ACC112 (cell line): Measurements from ENCODE around the gene ELP1.
"Not testable (repeated sequence)": the region's sequence is repeated elsewhere in the genome, so short reads cannot be mapped to it uniquely, and the experiment has no call there.

ENCODE experiments used
- H2AFZ ChIP-seq: fragments of 200-600 bp; sonication (generic); one replicate; pipeline ENCODE4 v1.6.0; 2017; ENCODE audit warnings: antibody characterized with exemption, low read length; ENCODE audit not compliant: unreplicated experiment
- H3K27ac ChIP-seq: fragments of 200-600 bp; sonication (generic); 2 replicates; pipeline ENCODE4 v1.5.1; 2014; ENCODE audit warnings: low read depth, mild to moderate bottlenecking, antibody characterized with exemption, low read length, moderate library complexity
- H3K27me3 ChIP-seq: fragments of 200-600 bp; sonication (generic); 2 replicates; pipeline ENCODE4 v1.6.1; 2014; ENCODE audit warnings: mild to moderate bottlenecking, antibody characterized with exemption, low read length, moderate library complexity, mixed read lengths; ENCODE audit not compliant: insufficient read depth
- H3K36me3 ChIP-seq: fragments of 200-600 bp; sonication (generic); 2 replicates; pipeline ENCODE4 v1.6.1; 2016; ENCODE audit warnings: mild to moderate bottlenecking, antibody characterized with exemption, low read length, moderate library complexity, mixed read lengths; ENCODE audit not compliant: insufficient read depth
- H3K4me1 ChIP-seq: fragments of 200-600 bp; sonication (generic); one replicate; pipeline ENCODE4 v1.6.1; 2016; ENCODE audit warnings: low read length, mixed read lengths; ENCODE audit not compliant: insufficient read depth, unreplicated experiment, control insufficient read depth
- H3K4me3 ChIP-seq: fragments of 200-600 bp; sonication (generic); 2 replicates; pipeline ENCODE4 v1.5.1; 2014; ENCODE audit warnings: mild to moderate bottlenecking, low read depth, low read length
- H3K79me2 ChIP-seq: fragments of 200-600 bp; sonication (generic); one replicate; pipeline ENCODE4 v1.6.0; 2016; ENCODE audit warnings: low read length; ENCODE audit not compliant: control insufficient read depth, unreplicated experiment, insufficient read depth

The ELP1 gene

GRCh38 chr9:108855529-108855886 lies 78.4 kb downstream of the ELP1 start:
- H2AFZ ChIP-seq: no peak overlapping the region
- H3K4me3 ChIP-seq: no peak overlapping the region
- no peak overlapping the region for H3K27ac ChIP-seq
- H3K36me3 ChIP-seq: no peaks in the 10 kb centered on the region
- H3K27me3 ChIP-seq: no peaks in the 10 kb centered on the region
- no peaks in the 10 kb centered on the region for H3K4me1 ChIP-seq
- no peaks in the 10 kb centered on the region for H3K79me2 ChIP-seq

- Histone ChIP-seq H3K79me2 (no peaks in the 10 kb centered on the region), H3K4me1 (no peaks in the 10 kb centered on the region), H3K36me3 (no peaks in the 10 kb centered on the region), H3K27ac (no peak overlapping the region), H3K4me3 (no peak overlapping the region), H3K27me3 (no peaks in the 10 kb centered on the region), H2AFZ (no peak overlapping the region)
These were observed 79.0 kb downstream of the ELP1 start for GRCh38 chr9:108854641-108855528.

GRCh38 chr9:108854094-108854493 lies 79.8 kb downstream of the ELP1 start:
- Histone ChIP-seq H3K36me3 (no peaks in the 10 kb centered on the region), H3K27ac (no peak overlapping the region), H3K79me2 (no peaks in the 10 kb centered on the region), H3K4me1 (no peaks in the 10 kb centered on the region), H2AFZ (no peak overlapping the region), H3K4me3 (no peak overlapping the region), H3K27me3 (no peaks in the 10 kb centered on the region)

- Histone ChIP-seq H3K27ac (no peak overlapping the region), H3K27me3 (no peaks in the 10 kb centered on the region), H2AFZ (no peak overlapping the region), H3K36me3 (no peaks in the 10 kb centered on the region), H3K4me3 (no peak overlapping the region), H3K79me2 (no peaks in the 10 kb centered on the region), H3K4me1 (no peaks in the 10 kb centered on the region)
These were observed 81.8 kb downstream of the ELP1 start for GRCh38 chr9:108852079-108852478.

- no peaks in the 10 kb centered on the region for H3K79me2 ChIP-seq
- H3K27me3 ChIP-seq: no peaks in the 10 kb centered on the region
- no peak overlapping the region for H3K27ac ChIP-seq
- no peaks in the 10 kb centered on the region for H3K4me1 ChIP-seq
- H3K36me3 ChIP-seq: no peaks in the 10 kb centered on the region
- no peak overlapping the region for H3K4me3 ChIP-seq
- no peak overlapping the region for H2AFZ ChIP-seq
These were observed 82.8 kb downstream of the ELP1 start for GRCh38 chr9:108851138-108851537.

- Histone ChIP-seq H3K27ac (no peak overlapping the region), H3K36me3 (no peaks in the 10 kb centered on the region)
These were observed 83.5 kb downstream of the ELP1 start for GRCh38 chr9:108850293-108850897.

GRCh38 chr9:108848296-108848695 lies 85.6 kb downstream of the ELP1 start:
- not testable (repeated sequence) for H3K27me3 ChIP-seq, H3K79me2 ChIP-seq, H2AFZ ChIP-seq, H3K4me1 ChIP-seq, H3K36me3 ChIP-seq, H3K27ac ChIP-seq, H3K4me3 ChIP-seq

More at GRCh38 chr9:108850293-108850897, 83.5 kb downstream of the ELP1 start:
- H2AFZ ChIP-seq: no peak overlapping the region
- no peaks in the 10 kb centered on the region for H3K27me3 ChIP-seq
- H3K4me3 ChIP-seq: no peak overlapping the region
- no peaks in the 10 kb centered on the region for H3K4me1 ChIP-seq
- H3K79me2 ChIP-seq: no peaks in the 10 kb centered on the region

GRCh38 chr9:108845947-108846346 lies 88.0 kb downstream of the ELP1 start:
- Histone ChIP-seq H3K27me3 (no peaks in the 10 kb centered on the region), H3K4me3 (no peak overlapping the region), H3K79me2 (no peaks in the 10 kb centered on the region), H3K36me3 (no peaks in the 10 kb centered on the region), H2AFZ (no peak overlapping the region), H3K27ac (no peak overlapping the region), H3K4me1 (no peaks in the 10 kb centered on the region)

- no peak overlapping the region for H3K4me3 ChIP-seq
- H3K27ac ChIP-seq: no peak overlapping the region
- no peaks in the 10 kb centered on the region for H3K27me3 ChIP-seq
- H2AFZ ChIP-seq: no peak overlapping the region
- H3K36me3 ChIP-seq: no peaks in the 10 kb centered on the region
- no peaks in the 10 kb centered on the region for H3K4me1 ChIP-seq
- H3K79me2 ChIP-seq: no peaks in the 10 kb centered on the region
These were observed 88.4 kb downstream of the ELP1 start for GRCh38 chr9:108845507-108845906.

GRCh38 chr9:108844856-108845255 lies 89.1 kb downstream of the ELP1 start:
- Histone ChIP-seq H3K27me3 (no peaks in the 10 kb centered on the region), H3K27ac (no peak overlapping the region), H3K4me3 (no peak overlapping the region), H3K4me1 (no peaks in the 10 kb centered on the region), H3K79me2 (no peaks in the 10 kb centered on the region), H3K36me3 (no peaks in the 10 kb centered on the region), H2AFZ (no peak overlapping the region)

GRCh38 chr9:108844391-108844790 lies 89.5 kb downstream of the ELP1 start:
- H3K27ac ChIP-seq: no peak overlapping the region
- H3K79me2 ChIP-seq: no peaks in the 10 kb centered on the region
- no peaks in the 10 kb centered on the region for H3K4me1 ChIP-seq

More at GRCh38 chr9:108844391-108844790, 89.5 kb downstream of the ELP1 start:
- H3K36me3 ChIP-seq: no peaks in the 10 kb centered on the region
- no peaks in the 10 kb centered on the region for H3K27me3 ChIP-seq
- no peak overlapping the region for H2AFZ ChIP-seq
- no peak overlapping the region for H3K4me3 ChIP-seq
